GM12891 (cell line): Measurements from ENCODE around the gene NIPA2.

Source experiments
- PAX5 ChIP-seq: IDR thresholded peaks from 2 replicates; pipeline ENCODE4 v1.6.1; 2011; ENCODE audit warnings: low read length, moderate library complexity, mild to moderate bottlenecking; ENCODE audit not compliant: insufficient read depth, severe bottlenecking
- POLR2A ChIP-seq: IDR thresholded peaks from 2 replicates; pipeline ENCODE4 v1.6.1; 2011; ENCODE audit warnings: low read depth, low read length, control low read depth
- POLR2AphosphoS5 ChIP-seq: IDR thresholded peaks from 2 replicates; pipeline ENCODE4 v1.6.1; 2011; ENCODE audit warnings: low read depth, low read length, control low read depth
- POU2F2 ChIP-seq: IDR thresholded peaks from 2 replicates; pipeline ENCODE4 v1.6.1; 2011; ENCODE audit warnings: low read depth, mild to moderate bottlenecking, control low read depth, low read length, moderate library complexity
- SPI1 ChIP-seq: IDR thresholded peaks from 2 replicates; pipeline ENCODE4 v1.6.1; 2011; ENCODE audit warnings: low read depth, low read length, control low read depth
- TAF1 ChIP-seq: IDR thresholded peaks from 2 replicates; pipeline ENCODE4 v1.6.1; 2011; ENCODE audit warnings: low read depth, low read length, control low read depth

GRCh38 chr15:22880068-22880980 lies 41.9 kb downstream of the NIPA2 start:
- TF ChIP-seq POLR2A (no peak), TAF1 (no peak), POLR2AphosphoS5 (no peak), SPI1 (no peak), PAX5 (no peak), POU2F2 (no peak)
